HG03159 (cell line): ENCODE results near the gene WRNIP1.

Experiments used
- ATAC-seq: cut with Tn5 transposase; IDR thresholded peaks from one replicate; pipeline ENCODE4 v1.9.1; 2021; ENCODE audit warnings: mild to moderate bottlenecking, moderate library complexity; ENCODE audit not compliant: unreplicated experiment

The WRNIP1 gene

DNA sequence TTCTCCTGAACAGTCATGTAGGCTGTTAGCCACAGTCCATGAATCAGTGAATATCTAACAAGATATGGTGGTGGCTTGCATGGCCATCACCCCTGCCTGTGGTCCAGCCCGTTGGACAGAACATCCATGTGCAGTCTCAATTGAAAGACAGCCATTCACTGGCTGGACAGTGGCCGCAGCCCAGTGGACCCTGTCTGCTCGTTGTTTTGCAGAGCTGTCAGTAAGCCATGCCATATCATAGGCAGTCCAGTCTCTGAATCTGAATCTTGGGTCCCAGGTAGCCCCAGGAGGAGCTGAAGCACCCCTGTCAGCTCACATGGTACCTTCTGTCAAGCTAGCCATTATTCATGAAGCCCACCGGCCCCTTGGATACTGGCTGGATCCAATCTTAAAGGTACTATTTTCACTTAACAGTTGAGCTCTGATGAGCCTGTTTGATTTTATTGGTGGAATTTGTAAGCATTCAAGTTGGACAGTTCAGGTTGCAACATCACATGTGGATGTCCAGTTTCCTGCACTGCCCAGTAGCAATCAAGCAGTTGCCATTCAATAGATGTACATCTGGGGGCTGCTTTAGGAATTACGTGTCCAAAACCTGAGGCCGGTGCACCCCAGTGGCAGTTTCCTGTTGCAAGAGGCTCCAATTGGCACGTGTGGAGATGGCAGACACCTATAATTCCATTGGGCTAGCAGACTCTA, 38.7 kb downstream of the WRNIP1 start:
- no peak for ATAC-seq

DNA sequence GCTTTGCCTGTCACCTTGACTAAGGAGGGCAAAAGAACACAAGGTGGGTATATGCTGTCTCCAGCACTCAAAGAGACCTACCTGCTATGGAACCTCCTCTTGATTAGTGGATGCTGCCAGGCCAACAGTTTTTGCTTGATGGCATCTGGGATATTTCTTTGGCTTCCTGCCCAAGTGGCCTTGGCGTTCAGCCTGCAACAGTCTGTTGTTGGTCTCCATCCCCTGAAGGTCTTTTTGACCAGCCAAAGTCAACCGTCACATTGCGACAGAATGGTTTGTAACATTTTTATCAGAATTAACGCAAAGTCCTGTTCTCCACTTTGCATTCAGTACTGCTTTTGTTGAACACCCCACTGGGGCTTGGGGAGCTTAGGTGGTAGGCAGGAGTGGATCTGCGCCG, 39.3 kb downstream of the WRNIP1 start:
- ATAC-seq = no peak

DNA sequence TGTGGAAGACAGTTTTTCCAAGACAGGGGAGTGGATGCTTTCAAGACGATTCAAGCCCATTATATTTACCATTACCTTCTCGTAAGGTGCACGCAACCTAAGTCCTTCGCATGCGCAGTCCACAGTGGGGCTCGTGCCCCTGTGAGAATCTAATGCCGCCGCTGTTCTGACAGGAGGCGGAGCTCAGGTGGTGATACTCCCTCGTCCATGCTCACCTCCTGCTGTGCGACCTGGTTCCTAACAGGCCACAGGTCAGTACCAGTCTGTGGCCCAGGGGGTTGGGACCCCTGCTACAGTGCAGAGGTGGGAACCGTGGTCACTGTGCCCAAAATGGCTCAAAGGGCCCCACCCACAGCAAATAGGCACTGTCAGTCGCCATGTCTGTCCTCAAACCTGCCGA, 39.8 kb downstream of the WRNIP1 start:
- no peak for ATAC-seq

- no peak for ATAC-seq
These were observed 41.5 kb downstream of the WRNIP1 start for GRCh38 chr6:2806644-2807043.

DNA sequence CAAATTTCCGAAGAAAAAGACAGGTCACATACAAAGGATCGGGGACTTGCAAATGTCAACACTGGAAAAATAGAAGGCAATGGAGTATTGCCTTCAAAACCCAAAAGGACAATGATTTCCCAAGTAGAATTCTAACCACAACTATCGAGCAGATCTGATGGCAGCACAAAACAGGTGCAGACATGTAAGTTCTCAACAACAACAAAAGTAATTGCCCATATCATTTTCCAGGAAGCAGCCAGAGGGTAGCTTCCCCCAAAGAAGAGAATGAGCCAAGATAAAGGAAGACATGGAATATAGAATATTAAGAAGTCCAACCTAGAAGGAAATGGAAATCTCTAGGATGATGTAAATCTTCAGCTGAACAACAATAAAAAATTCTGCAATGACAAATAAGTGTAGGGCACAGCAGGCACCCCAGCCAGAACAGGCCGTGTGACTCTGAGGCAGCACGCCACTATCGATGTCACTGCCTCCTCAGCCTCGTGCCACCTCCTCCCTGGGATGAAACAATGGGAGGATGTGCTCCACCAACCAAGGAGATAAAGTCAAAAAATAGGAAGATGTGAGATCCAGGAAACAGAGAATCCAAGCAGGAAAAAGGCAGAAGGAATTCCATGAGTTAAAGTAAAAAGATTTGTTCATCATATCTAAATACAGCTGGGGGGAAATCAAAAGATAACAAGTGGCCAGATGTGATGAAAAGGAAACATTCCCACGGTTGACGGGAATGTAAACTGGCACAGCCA, 42.3 kb downstream of the WRNIP1 start:
- no peak for ATAC-seq

DNA sequence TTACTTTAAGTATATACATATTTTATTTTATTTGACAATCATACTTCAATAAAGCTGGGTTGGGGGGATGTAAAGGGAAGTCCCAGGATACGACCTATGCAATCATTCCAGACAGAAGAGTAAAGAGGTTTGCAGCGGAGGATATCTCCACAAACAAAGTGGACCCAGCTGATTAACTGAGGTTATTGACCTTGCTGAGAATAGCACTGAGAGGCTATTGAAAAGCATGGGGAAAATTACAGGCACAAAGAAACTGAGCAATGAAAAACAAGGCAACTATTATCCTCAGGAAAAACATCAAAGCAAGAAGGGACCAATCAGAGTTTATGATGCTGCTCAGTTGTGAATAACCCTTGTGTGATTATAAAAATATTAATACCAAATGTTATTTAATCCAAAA, 43.8 kb downstream of the WRNIP1 start:
- no peak for ATAC-seq

- no peak for ATAC-seq
These were observed 45.0 kb downstream of the WRNIP1 start for GRCh38 chr6:2810092-2810671.

DNA sequence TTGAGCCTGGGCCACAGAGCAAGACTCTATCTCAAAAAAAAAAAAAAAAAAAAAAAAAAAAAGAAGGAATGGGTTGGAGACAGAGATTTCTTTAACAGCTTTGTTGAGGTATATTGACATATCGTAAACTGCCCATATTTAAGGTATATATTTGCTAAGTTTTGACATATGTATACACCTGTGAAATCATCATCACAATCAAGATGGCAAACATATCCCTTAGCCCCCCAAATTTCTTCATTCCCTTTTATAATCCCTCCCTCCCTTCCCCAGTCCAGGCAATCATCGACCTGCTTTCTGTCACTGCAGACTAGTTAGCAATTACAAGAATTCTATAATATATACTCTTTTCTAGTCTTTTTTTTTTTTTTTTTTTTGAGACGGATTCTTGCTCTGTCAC, 47.5 kb downstream of the WRNIP1 start:
- ATAC-seq = no peak

- ATAC-seq = no peak
These were observed 51.0 kb downstream of the WRNIP1 start for GRCh38 chr6:2816158-2816557.

DNA sequence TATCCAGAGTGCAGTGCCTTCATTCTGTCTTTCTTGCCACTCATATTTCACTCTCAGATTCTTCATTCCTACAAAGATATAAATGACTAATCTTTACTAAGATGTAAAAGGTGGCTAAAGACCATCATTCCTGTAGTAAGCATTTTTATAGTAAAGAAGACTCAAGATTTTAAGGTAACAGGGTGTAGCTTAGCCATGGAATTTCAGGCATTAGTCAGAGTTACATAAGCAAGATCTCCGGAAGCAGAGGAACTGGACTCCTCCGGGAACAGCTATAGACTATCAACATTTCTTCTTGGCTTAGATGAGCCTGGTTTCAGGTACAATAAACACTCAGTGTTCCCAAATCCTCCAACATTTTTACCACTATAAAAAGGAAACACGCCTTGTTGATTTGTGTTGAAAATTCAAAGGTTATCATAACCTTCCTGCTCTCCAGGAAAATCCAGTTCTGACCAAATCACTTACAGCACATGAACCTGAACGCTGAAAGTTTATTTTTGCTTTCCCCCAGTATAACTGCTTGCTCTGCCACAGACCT, 52.8 kb downstream of the WRNIP1 start:
- no peak for ATAC-seq

DNA sequence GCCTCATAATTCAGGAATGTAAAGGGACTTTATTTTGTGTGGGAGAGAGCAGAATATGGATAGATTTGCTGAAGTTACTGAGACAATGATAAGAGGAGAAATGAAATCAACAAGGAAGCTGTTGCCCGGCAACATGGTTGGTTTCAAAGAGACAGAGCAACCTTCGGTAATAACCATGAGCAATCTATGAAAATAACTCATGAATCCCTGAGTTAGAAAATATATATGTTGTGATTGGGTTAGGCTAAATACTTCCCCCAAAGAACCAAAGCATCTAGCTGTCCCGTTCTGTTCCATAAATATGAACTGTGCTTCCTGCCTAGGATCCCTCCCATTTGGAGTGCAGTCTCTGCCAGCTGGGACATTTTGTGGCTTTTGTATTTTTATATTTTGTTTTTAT, 53.4 kb downstream of the WRNIP1 start:
- no peak for ATAC-seq

DNA sequence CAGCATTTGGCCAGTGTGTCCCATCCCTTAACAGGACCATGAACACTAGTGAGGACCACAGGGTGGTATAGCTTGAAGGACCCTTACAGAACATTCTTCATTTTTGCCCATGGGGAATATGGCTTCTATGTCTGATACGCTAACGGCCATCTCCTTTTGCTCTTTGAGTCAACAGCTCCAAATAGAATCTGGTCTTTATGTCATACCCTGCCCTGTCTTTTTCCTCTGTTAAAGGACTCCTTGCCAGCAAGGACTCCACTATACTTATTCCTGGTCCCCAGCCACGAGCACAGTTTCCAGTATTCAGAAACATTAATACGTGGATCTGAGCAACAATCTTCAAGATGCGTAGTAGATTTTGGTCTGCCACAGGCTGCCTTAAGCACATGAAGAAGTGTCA, 53.9 kb downstream of the WRNIP1 start:
- no peak for ATAC-seq

GRCh38 chr6:2819978-2820377, 54.8 kb downstream of the WRNIP1 start:
- no peak for ATAC-seq

GRCh38 chr6:2820415-2820814, 55.2 kb downstream of the WRNIP1 start:
- ATAC-seq = no peak

- ATAC-seq = no peak
These were observed 56.4 kb downstream of the WRNIP1 start for GRCh38 chr6:2821554-2821953.

DNA sequence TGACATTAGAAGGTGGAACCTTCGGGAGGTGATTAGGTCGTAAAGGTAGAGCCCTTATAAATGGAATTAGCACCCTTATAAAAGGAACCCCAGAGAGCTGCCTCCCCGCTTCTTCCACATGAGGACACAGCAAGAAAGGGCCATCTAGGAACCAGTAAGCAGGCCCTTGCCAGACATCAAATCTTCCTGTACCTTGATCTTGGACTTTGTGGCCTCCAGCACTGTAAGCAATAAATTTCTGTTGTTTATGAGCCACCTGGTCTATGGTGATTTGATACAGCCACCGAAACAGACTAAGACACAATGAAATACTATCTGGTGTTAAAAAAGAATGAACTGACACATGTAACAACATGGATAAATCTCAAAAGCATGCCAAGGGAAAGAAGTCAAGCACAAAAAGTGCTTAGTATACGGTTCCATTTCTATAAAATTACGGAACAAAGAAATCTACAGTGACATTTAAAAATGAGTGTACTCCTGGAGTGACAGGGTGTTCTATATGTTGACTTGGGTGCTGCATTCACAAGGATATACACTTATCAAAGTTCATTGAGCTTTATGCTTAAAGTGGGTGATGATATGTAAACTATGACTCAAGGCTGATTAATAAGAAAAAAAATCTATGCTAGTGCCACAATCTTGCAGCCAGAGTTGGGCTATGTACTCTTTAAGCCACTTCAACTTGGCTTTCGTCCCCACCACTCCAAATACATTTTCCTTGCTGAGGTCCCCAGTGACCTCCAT, 58.1 kb downstream of the WRNIP1 start:
- no peak for ATAC-seq

DNA sequence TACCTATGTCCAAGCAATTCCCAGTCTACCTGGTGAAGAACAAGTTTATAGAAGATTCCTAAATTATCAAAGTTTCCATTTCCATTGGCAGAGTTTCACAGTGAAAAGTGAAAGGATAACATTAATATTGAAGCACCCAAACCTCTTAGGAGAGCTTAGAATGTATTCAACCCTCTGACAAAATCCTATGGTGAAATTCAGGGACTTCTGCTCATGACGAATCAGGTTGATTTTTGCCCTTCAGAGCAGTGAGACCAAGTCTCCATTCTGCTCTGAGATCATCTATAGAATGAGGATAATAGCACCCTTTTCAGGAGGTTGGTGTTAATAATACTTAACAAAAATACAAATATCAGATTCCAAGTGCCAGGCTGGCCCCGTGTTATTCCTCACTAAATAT, 60.9 kb downstream of the WRNIP1 start:
- ATAC-seq = no peak

DNA sequence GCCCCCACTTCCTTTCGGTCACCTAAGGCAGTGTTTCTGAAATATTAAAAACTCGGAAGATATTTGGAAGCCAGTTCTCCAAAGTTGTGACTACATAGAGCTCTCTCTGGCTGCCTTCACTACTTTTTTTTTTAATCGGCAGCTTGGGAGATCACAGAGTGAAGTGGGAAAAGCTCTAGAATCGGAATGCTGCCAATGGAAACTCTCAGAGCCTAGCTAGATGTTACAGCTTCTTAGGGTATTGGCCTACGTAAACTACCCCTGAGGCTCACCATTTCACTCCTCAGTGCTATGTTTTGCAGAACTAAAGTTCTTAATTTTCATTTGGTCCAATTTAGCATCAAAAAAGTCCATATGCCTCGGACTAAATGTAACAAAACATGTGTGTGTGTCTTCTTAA, 61.9 kb downstream of the WRNIP1 start:
- no peak for ATAC-seq

- ATAC-seq = no peak
These were observed 63.4 kb downstream of the WRNIP1 start for GRCh38 chr6:2828629-2829028.

GRCh38 chr6:2829253-2829652, 64.1 kb downstream of the WRNIP1 start:
- no peak for ATAC-seq

GRCh38 chr6:2830183-2830582, 65.0 kb downstream of the WRNIP1 start:
- ATAC-seq = no peak
